HG03521 (cell line): Measurements from ENCODE around the gene SAMD1.
"Not testable (repeated sequence)": the region's sequence is repeated elsewhere in the genome, so short reads cannot be mapped to it uniquely, and the experiment has no call there.

Experiments
- ATAC-seq: cut with Tn5 transposase; IDR thresholded peaks from one replicate; pipeline ENCODE4 v1.9.1; 2021; ENCODE audit warnings: mild to moderate bottlenecking, moderate library complexity; ENCODE audit not compliant: unreplicated experiment

The SAMD1 gene

DNA sequence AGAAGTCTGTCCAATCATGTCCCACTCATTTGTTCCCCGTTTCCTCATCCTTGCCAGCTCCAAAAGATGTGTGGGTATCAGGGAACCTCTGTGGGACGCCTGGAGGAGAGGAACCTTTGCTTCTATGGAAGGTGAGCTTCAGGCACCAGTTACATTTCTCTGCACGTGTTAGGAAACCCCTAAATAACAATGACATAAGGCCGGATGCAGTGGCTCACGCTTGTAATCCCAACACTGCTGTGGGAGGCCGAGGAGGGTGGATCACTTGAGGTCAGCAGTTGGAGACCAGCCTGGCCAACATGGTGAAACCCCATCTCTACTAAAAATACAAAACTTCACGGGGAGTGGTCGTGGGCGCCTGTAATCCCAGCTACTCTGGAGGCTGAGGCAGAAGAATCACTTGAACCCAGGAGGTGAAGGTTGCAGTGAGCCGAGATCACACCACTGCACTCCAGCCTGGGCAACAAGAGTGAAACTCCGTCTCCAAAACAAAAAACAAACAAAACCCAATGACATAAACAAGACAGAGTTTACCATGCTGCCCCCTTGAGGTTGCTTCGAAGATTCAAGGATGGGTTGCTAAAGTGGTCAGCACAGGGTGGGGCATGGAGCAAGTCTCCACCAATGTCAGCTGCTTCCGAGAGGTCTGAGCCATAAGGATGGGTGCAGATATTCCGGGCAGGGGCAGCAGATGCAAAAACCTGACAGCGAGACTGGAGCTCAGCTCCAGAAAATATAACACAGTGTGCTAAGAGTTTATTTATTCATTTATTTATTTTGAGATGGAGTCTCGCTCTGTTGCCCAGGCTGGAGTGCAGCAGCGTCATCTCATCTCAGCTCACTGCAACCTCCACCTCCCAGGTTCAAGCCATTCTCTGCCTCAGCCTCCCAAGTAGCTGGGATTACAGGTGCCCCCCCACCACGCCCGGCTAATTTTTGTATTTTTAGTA is 47.6 kb downstream of the SAMD1 start:
- not testable (repeated sequence) for ATAC-seq

DNA sequence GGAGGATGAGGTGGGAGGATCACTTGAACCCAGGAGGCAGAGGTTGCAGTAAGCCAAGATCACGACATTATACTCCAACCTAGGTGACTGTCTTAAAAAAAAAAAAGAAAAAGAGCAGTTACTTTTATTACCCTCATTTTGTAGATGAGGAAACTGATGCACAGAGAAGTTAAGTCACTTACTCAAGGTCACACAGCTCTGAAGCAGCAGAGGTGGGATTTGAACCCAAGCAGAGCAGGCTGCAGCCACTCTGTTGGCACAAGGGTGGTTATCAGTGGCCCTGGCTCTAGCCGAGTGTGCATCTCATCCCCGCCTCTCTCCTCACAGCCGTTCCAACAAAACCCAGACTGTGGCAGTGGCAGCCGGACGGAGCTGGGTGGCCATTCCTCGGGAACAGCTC is 51.4 kb downstream of the SAMD1 start:
- ATAC-seq = no peak
